NCI-H748 (cell line): ENCODE results near the gene LOXL1.
A peak's percentile ranks its signal among the peaks of the same experiment; 100 is the strongest.
"Not testable (repeated sequence)": the region's sequence is repeated elsewhere in the genome, so short reads cannot be mapped to it uniquely, and the experiment has no call there.

Experiments used
- DNase-seq: peaks from one replicate; lab custom pipeline; 2025; ENCODE audit not compliant: unreplicated experiment; lab: John Stamatoyannopoulos, UW

The LOXL1 gene

GRCh38 chr15:73937296-73937695 lies 11.0 kb downstream of the LOXL1 start:
- no peak for DNase-seq

- DNase-seq = no peak
Observed at GRCh38 chr15:73937726-73938125, 11.5 kb downstream of the LOXL1 start.

GRCh38 chr15:73938516-73938915 lies 12.3 kb downstream of the LOXL1 start:
- DNase-seq = not testable (repeated sequence)

DNA sequence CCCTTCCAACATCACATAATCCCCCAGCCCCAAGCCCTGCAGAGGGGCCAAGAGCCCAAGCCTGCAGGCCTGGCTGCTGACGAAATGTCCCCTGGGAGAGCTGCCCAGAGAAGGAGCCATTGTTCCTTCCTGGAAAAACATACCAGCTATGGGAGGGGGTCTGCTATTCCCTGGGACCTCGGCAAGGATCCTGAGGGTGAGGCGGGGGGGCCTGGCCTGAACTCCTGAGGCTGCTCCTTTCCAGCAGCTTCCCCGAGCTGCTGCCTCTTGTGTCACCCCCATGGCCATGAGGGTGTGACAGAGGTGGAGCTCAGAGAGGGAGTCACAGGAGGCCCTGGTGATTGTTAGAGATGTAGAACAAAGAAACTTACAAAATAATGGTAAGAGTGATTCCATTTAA lies 12.9 kb downstream of the LOXL1 start:
- DNase-seq = no peak

DNA sequence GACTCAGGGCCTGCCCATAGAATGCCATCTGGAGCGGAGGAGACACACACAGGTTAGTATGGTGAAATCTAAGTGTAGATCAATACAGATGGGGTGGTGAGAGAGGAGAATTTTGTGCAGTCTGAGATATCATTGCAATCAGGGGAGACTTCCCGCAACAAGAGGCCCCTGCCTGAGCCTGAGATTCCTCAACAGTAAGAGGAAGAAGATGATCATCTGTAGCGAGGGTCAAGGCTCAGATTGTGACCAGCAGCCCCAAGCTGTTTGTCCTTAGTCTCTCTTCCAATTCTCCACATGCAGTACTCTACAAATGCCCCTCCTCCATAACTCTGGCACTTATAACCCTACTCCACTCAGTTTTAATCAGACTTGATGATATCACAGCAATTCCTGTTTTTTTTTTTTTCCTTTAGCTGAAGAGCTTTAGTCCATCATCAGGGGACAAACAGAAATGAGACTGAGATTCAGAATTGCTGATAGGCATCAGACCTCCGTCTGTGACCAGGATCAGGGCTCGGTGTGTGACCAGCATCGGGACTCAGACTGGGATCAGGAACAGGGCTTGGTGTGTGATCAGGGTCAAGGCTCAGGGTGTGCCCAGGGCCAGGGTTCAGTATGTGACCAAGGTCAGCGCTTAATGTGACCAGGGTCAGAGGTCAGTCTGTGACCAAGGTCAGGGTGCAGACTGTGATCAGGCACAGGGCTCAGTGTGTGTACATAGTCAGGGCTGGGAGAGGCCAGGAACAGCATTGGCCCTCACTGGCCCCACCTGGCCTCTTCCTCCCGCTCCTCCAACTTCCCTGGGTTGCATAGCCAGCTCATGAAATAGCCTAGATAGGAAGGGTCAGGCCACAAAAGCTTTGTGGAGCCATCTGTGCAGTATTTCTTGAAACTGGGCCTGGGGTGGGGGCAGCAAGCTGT lies 14.1 kb downstream of the LOXL1 start:
- no peak for DNase-seq

GRCh38 chr15:73941044-73941443 lies 14.8 kb downstream of the LOXL1 start:
- DNase-seq = no peak

DNA sequence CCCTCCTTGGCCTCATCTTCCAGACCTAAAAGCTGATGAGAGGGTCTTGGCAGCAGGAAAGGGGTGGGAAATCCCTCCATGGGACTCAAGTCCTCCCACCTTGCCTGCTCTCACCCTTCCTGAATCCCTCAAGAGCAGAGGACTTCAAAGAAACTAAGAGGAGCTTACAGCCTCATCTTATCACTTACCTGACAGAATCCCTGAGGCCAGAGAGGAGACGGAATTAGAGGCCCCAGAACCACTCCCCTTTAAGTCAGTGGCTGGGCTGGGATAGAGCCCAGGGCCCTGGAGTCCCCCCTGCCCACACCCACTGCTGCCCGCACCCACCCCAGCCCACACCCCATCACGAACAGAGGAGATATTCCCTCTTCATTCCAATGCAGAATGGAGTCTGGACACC lies 15.2 kb downstream of the LOXL1 start:
- no peak for DNase-seq

DNA sequence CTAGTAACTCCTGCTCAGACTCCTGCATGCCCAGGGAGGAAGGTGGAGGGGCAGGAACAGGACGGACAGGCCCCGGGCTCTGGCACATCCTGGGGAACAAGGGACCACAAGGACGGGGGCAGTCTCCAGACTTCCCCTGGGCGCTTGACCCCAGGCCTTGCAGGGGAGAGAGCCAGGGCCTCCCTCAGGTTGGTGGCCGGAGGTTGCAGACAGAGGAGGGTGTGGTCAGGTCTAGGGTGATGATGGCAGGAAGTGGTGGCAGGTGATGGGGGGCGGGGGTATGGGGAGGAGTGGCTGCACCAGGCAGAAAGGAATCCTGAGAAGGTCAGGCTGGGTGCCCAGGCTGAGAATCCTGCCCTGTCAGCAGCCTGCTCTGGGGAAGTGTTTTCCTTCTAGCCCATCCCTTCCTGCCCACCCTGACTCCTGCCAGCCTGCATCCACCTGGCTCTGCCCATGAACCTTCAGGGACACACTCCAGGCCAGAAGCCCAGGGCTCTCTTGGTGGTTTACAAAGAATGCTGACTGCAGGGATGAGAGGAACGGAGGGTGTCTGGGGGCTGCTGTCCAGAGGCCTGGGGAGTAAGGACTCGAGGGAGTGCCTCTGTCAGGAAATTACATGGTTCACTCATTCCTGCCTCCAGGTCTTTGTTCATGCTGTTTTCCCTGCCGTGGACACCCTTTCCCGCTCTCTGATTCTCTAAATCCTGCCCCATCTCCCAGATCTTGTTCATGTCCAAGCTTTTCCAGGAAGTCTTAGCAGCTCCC lies 15.8 kb downstream of the LOXL1 start:
- peak; percentile 46 for DNase-seq

DNA sequence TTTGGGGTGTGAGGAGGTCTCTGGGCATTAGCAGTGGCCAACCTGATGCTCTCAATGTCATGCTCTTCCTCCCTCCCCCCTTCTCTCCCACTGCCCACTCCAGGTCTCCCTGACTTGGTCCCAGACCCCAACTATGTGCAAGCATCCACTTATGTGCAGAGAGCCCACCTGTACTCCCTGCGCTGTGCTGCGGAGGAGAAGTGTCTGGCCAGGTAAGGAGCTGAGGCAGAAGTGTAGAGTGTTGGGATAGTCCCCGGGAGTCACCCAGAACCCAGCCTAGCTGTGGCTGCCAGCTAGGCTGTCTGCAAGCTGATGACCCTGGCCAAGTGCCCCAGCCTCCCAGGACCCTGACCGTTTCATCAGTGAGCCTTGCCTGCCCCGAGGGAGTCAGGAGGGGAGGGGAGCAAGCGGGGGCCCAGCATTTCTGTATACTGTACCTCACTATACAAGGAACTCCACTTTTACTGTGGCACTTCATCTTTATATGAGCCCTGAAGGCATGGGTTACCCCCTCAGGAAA lies 16.5 kb downstream of the LOXL1 start:
- DNase-seq = no peak

DNA sequence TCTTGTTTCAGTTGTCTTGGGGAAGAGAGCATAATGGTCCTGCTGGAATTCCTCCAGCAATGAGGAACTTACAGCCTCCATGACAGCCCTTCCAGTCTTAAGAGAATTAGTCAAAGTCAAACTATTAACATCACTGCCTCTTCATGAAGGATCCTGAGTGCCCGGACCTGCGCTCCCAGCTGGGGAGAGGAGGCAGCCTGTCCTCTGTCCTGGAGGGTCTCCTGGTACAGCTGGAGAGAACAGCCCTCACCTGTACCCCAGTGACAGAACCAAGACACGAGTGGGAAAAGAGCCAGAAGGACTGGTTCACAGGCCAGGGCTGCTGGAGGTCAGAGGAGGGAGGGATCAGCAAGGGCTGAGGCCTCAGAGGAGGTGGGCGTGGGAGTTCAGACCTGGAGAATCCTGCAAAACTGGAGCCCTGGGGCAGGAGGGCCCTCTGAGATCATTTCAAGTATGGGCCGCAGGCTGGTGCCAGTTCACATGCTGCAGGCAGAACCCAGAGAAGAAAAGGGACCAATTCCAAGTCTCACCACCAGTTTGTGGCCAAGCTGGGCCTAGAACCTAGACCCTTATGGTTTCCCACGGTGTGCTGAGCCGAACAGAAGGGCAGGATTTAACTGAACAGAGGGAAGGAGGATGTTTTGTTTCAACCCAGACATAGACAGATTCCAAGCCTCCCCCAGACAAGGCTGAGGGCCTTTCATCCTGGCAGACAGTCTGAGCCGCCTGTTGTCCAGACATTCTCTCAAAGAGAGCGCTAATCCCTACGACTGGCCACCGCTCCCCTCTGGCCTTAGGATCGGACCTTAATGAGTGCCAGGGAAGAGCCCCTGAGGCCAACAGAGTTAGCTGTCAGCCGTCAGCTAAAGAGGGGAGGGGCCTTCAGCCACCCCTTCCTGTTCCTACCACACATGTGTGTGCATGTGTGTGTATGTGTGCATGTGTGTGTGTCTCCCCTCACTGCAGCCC lies 18.2 kb downstream of the LOXL1 start:
- no peak for DNase-seq

DNA sequence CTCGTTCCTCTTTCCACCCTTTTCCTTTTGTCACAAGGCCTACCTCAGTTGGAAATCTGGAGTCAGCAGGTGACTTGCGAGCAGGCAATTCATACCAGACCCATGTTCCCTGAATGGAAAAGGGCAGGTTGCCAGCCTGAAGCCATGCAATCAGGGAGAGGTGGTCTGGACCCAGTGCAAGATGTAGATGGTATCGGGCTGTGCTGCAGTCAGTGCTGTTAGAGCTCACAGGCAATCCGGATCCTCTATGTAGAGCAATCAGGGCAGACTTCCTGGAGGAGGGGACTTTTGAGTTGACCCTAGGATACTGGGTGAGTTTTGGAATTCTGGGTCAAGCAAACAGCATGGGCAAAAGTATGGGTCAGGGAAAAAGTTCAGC lies 18.9 kb downstream of the LOXL1 start:
- DNase-seq = no peak

- no peak for DNase-seq
Observed at GRCh38 chr15:73946046-73946721, 19.9 kb downstream of the LOXL1 start.

- DNase-seq = no peak
Observed at GRCh38 chr15:73946795-73947370, 20.6 kb downstream of the LOXL1 start.

- no peak for DNase-seq
Observed at GRCh38 chr15:73947651-73948050, 21.4 kb downstream of the LOXL1 start.

DNA sequence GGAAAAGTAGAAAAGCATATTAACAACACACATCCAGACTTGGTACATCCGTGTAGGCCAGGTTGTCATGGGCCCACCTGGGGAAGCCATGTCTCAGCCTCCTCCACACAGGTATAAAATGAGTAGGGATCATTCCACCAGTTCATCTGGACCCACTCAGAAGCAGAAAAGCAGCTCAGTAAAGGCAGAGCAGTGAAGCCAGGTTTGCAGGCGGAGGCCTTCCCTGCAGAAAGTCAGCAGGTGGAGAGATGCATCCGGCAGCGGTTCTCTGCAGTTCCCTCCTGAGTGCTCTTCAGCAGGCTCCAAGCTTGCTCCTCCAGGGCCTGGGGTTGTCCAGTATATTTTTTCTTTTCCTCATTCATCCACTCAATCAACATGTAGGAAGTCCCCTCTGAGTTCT lies 22.1 kb downstream of the LOXL1 start:
- no peak for DNase-seq

- no peak for DNase-seq
Observed at GRCh38 chr15:73948982-73949381, 22.7 kb downstream of the LOXL1 start.

DNA sequence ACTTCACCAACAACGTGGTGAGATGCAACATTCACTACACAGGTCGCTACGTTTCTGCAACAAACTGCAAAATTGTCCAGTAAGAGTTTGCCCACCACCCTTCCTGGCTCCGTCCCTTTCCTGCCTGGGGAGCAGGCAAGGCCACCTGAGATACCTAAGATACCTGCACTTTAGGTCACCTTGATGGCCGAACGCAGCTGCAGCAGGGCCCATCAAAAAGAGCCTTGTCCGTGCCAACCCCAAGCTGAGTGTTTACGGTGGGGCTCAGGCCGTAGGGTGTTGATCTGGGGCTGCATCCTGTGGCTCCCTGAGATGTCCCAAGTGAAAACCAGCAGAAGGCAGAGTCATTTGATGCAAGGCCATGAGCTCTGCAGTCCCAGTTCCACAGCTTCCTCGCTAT lies 23.2 kb downstream of the LOXL1 start:
- DNase-seq = no peak

GRCh38 chr15:73950479-73950830 lies 24.2 kb downstream of the LOXL1 start:
- DNase-seq = no peak

GRCh38 chr15:73950831-73951561 lies 24.7 kb downstream of the LOXL1 start:
- peak; percentile 49 for DNase-seq
